IMR-90 (cell line): ENCODE measurements around the gene OTOG. TPM values are rescaled to one million over a fixed set of nuclear protein-coding genes. Genes with fewer than 3 reads are reported as not detected.

ENCODE experiments used
- ATAC-seq: fragments of 200-7000 bp; cut with Tn5 transposase; 2 replicates; pipeline ENCODE4 v1.9.1; 2020; ENCODE audit warnings: low read depth, mild to moderate bottlenecking, moderate library complexity
- BruUV-seq: library from RNA; stranded (reverse); fragments of 400-500 nt; replicated peaks from 2 replicates; lab custom pipeline; 2021; lab: Mats Ljungman, UMichigan
- CTCF ChIA-PET: fragments of 300-600 bp; formaldehyde crosslinking; extraction: SDS; loops from one replicate; lab custom pipeline; 2021; ENCODE audit warnings: antibody characterized with exemption; lab: Yijun Ruan, JAX
- POLR2A ChIA-PET: fragments of 300-600 bp; sonication (Branson Sonifier 250); formaldehyde crosslinking; loops from one replicate; lab custom pipeline; 2022; ENCODE audit warnings: antibody characterized with exemption; ENCODE audit not compliant: unreplicated experiment; lab: Charles Lee
- DNase-seq: peaks from one replicate; pipeline ENCODE4 v3.0.0; 2013
- H2AFZ ChIP-seq: replicated peaks from 2 replicates; pipeline ENCODE3; 2013; ENCODE audit warnings: low read length, mild to moderate bottlenecking; ENCODE audit not compliant: poor library complexity
- H2AK5ac ChIP-seq: 2 replicates; pipeline ENCODE4 v1.6.1; 2013; ENCODE audit warnings: low read depth, low read length, inconsistent platforms
- H2AK9ac ChIP-seq: replicated peaks from 2 replicates; pipeline ENCODE3; 2013; ENCODE audit warnings: mild to moderate bottlenecking, low read depth, low read length, moderate library complexity; ENCODE audit not compliant: poor library complexity
- H2BK120ac ChIP-seq: 2 replicates; pipeline ENCODE4 v1.6.1; 2013; ENCODE audit warnings: low read depth, low read length, inconsistent platforms
- H2BK15ac ChIP-seq: 3 replicates; pipeline ENCODE4 v1.6.1; 2013; ENCODE audit warnings: low read depth, low read length, inconsistent platforms
- H2BK20ac ChIP-seq: 2 replicates; pipeline ENCODE4 v1.6.1; 2013; ENCODE audit warnings: low read depth, mild to moderate bottlenecking, inconsistent platforms, low read length, moderate library complexity
- H2BK5ac ChIP-seq: 2 replicates; pipeline ENCODE4 v1.6.1; 2013; ENCODE audit warnings: mild to moderate bottlenecking, low read depth, low read length, inconsistent platforms; ENCODE audit not compliant: poor library complexity, severe bottlenecking
- H3K14ac ChIP-seq: replicated peaks from 2 replicates; pipeline ENCODE4 v1.6.1; 2013; ENCODE audit warnings: low read depth, low read length, inconsistent platforms
- H3K18ac ChIP-seq: 2 replicates; pipeline ENCODE4 v1.6.1; 2013; ENCODE audit warnings: low read depth, low read length, control low read depth
- H3K23ac ChIP-seq: 2 replicates; pipeline ENCODE4 v1.6.1; 2013; ENCODE audit warnings: low read depth, low read length, inconsistent platforms
- H3K27ac ChIP-seq: 2 replicates; pipeline ENCODE4 v1.5.1; 2013; ENCODE audit warnings: mild to moderate bottlenecking, control low read depth, low read length; ENCODE audit not compliant: insufficient read depth
- H3K27me3 ChIP-seq: 2 replicates; pipeline ENCODE4 v1.6.1; 2013; ENCODE audit warnings: low read length; ENCODE audit not compliant: control insufficient read depth, insufficient read depth
- H3K36me3 ChIP-seq: 2 replicates; pipeline ENCODE4 v1.6.1; 2013; ENCODE audit warnings: low read length, mixed read lengths; ENCODE audit not compliant: control insufficient read depth, insufficient read depth
- H3K4ac ChIP-seq: 2 replicates; pipeline ENCODE4 v1.6.1; 2013; ENCODE audit warnings: low read depth, low read length, inconsistent platforms
- H3K4me1 ChIP-seq: 2 replicates; pipeline ENCODE4 v1.6.1; 2013; ENCODE audit warnings: low read length, mixed read lengths; ENCODE audit not compliant: control insufficient read depth, insufficient read depth
- H3K4me2 ChIP-seq: 2 replicates; pipeline ENCODE4 v1.6.1; 2013; ENCODE audit warnings: low read depth, mild to moderate bottlenecking, control low read depth, low read length, moderate library complexity
- H3K4me3 ChIP-seq: 2 replicates; pipeline ENCODE4 v1.5.1; 2013; ENCODE audit warnings: low read depth, mild to moderate bottlenecking, control low read depth, low read length, moderate library complexity; ENCODE audit not compliant: insufficient read depth
- H3K56ac ChIP-seq: 2 replicates; pipeline ENCODE4 v1.6.1; 2013; ENCODE audit warnings: low read length, inconsistent platforms; ENCODE audit not compliant: insufficient read depth; ENCODE audit errors: extremely low read depth
- H3K79me1 ChIP-seq, 2 experiments: 2 replicates each; pipeline ENCODE4 v1.6.1; 2013; ENCODE audit warnings: low read length in 2 of 2, inconsistent platforms in 1 of 2, low read depth in 1 of 2
- H3K9ac ChIP-seq: 2 replicates; pipeline ENCODE4 v1.6.1; 2013; ENCODE audit warnings: low read depth, low read length, control low read depth
- H3K9me1 ChIP-seq: 2 replicates; pipeline ENCODE4 v1.6.1; 2013; ENCODE audit warnings: low read length, inconsistent platforms; ENCODE audit not compliant: insufficient read depth
- H3K9me3 ChIP-seq: 2 replicates; pipeline ENCODE4 v1.6.1; 2013; ENCODE audit warnings: low read length; ENCODE audit not compliant: control insufficient read depth, insufficient read depth
- H4K20me1 ChIP-seq: 2 replicates; pipeline ENCODE4 v1.6.1; 2013; ENCODE audit warnings: low read length, inconsistent platforms; ENCODE audit not compliant: insufficient read depth
- H4K5ac ChIP-seq: 2 replicates; pipeline ENCODE4 v1.6.1; 2013; ENCODE audit warnings: mild to moderate bottlenecking, low read depth, low read length, control low read depth
- H4K8ac ChIP-seq, 2 experiments: 2 replicates each; pipeline ENCODE4 v1.6.1; 2013; ENCODE audit warnings: low read depth in 2 of 2, low read length in 2 of 2, control low read depth in 1 of 2, inconsistent platforms in 1 of 2
- H4K91ac ChIP-seq: 2 replicates; pipeline ENCODE4 v1.6.1; 2013; ENCODE audit warnings: low read depth, low read length, inconsistent platforms; ENCODE audit not compliant: insufficient read depth
- BHLHE40 ChIP-seq: fragments of 150-350 bp; IDR thresholded peaks from 2 replicates; pipeline ENCODE4 v1.6.1; 2016; ENCODE audit warnings: mild to moderate bottlenecking, low read depth, low read length
- CEBPB ChIP-seq: IDR thresholded peaks from 2 replicates; pipeline ENCODE4 v1.6.1; 2012; ENCODE audit warnings: low read depth, low read length, improper control_type of control experiment
- CHD1 ChIP-seq: IDR thresholded peaks from 2 replicates; pipeline ENCODE4 v1.6.1; 2012; ENCODE audit warnings: low read depth, low read length, improper control_type of control experiment
- CTCF ChIP-seq: conservative IDR thresholded peaks from 2 replicates; pipeline ENCODE4 v1.5.1; 2012; ENCODE audit warnings: mild to moderate bottlenecking, low read depth, low read length, improper control_type of control experiment
- FOS ChIP-seq: fragments of 150-350 bp; IDR thresholded peaks from 2 replicates; pipeline ENCODE4 v1.6.1; 2016; ENCODE audit warnings: low read depth, low read length
- MAZ ChIP-seq: IDR thresholded peaks from 2 replicates; pipeline ENCODE4 v1.6.1; 2012; ENCODE audit warnings: low read depth, mild to moderate bottlenecking, low read length, improper control_type of control experiment, moderate library complexity, borderline replicate concordance
- MXI1 ChIP-seq: IDR thresholded peaks from 2 replicates; pipeline ENCODE4 v1.6.1; 2012; ENCODE audit warnings: low read depth, mild to moderate bottlenecking, low read length, moderate library complexity, borderline replicate concordance
- POLR2A ChIP-seq: IDR thresholded peaks from 2 replicates; pipeline ENCODE4 v1.6.1; 2012; ENCODE audit warnings: mild to moderate bottlenecking, low read depth, low read length
- RAD21 ChIP-seq: IDR thresholded peaks from 2 replicates; pipeline ENCODE4 v1.6.1; 2012; ENCODE audit warnings: low read length, improper control_type of control experiment
- USF2 ChIP-seq: fragments of 150-350 bp; IDR thresholded peaks from 2 replicates; pipeline ENCODE4 v1.6.1; 2017; ENCODE audit warnings: mild to moderate bottlenecking, antibody characterized with exemption, low read length, low read depth
- WGBS, 2 experiments: methylation state at CpG; one replicate each; pipeline versions ENCODE4 v1.1.5 to v1.1.7; 2013; ENCODE audit warnings: missing lambda C conversion rate in 2 of 2; ENCODE audit not compliant: insufficient read length in 1 of 2; ENCODE audit errors: extremely low coverage in 2 of 2; 5-methylcytosine and 5-hydroxymethylcytosine counted together
- dilution Hi-C: fragments of 300-500 bp; cut with HindIII; formaldehyde crosslinking; loops from one replicate; pipeline ENCODE4 v1.14.3; 2018; ENCODE audit warnings: low sequenced_read_pairs; ENCODE audit not compliant: unreplicated experiment
- in situ Hi-C: fragments of 300-500 bp; cut with MboI; formaldehyde crosslinking; loops from 3 replicates; pipeline ENCODE4 v1.14.3; 2019; ENCODE audit warnings: low sequenced_read_pairs, inconsistent platforms, mixed read lengths
- intact Hi-C: fragments of 100-400 bp; cut with micrococcal nuclease; formaldehyde crosslinking; loops from 2 replicates; pipeline ENCODE4 v1.10.0; 2022
- polyA plus RNA-seq, 3 experiments: library from polyadenylated mRNA; depleted of rRNA; stranded (reverse); fragments of >200 nt; gene quantifications; 2 replicates each; pipeline ENCODE4 v1.2.3, GENCODE V29; 2012; ENCODE audit warnings: low replicate concordance in 1 of 3
- total RNA-seq: library from RNA; depleted of rRNA; stranded (reverse); fragments of >200 nt; gene quantifications from 2 replicates; pipeline ENCODE4 v1.2.3, GENCODE V29; 2012

OTOG gene
- total and polyA plus RNA-seq, 2 of the 4 experiments (the other 2 are of a cell fraction) = not detected

GRCh38 chr11:17546240-17546639, 819 bp upstream of the OTOG start:
- dilution Hi-C loops = no loop called here
- H3K4ac ChIP-seq = no peak overlapping the region
- BruUV-seq = no TSS peak

More at GRCh38 chr11:17546240-17546639, 819 bp upstream of the OTOG start:
- Histone ChIP-seq H4K91ac (no peak overlapping the region), H3K27ac (no peak overlapping the region), H2BK5ac (no peak overlapping the region), H2BK20ac (no peak overlapping the region), H3K18ac (no peak overlapping the region), H3K9me3 (no peaks in the 10 kb centered on the region), H3K14ac (no peak overlapping the region), H3K9ac (no peak overlapping the region), H3K36me3 (no peaks in the 10 kb centered on the region), H3K79me1 (no peaks in the 10 kb centered on the region), H2AK5ac (no peak overlapping the region), H3K4me1 (no peaks in the 10 kb centered on the region), H3K4me2 (no peak overlapping the region), H2BK120ac (no peak overlapping the region), H3K4me3 (no peak overlapping the region), H4K5ac (no peak overlapping the region), H2AK9ac (no peak overlapping the region), H2BK15ac (no peak overlapping the region), H3K23ac (no peak overlapping the region), H3K27me3 (peaks cover 18% of the 10 kb centered on the region), H2AFZ (no peak overlapping the region), H3K56ac (no peak overlapping the region), H3K9me1 (no peaks in the 10 kb centered on the region), H4K20me1 (no peaks in the 10 kb centered on the region), H4K8ac (no peak overlapping the region)
- CTCF ChIA-PET = no interaction called here
- DNase-seq (no peak), ATAC-seq (no peak)
- in situ Hi-C loops = no loop called here
- intact Hi-C loops = no loop called here
- POLR2A ChIA-PET = no interaction called here
- WGBS, 2 experiments = no CpG with 5 or more reads among the region's 2 CpGs
- TF ChIP-seq USF2 (no peak), RAD21 (no peak), CTCF (no peak), CHD1 (no peak), FOS (no peak), MXI1 (no peak), BHLHE40 (no peak), MAZ (no peak), CEBPB (no peak), POLR2A (no peak)
